SK-N-SH treated with all-trans-retinoic acid at 6 μM for 48 hours (cell line): ENCODE results near the gene APEH.

Source experiments
- ARNTL ChIP-seq: fragments of 450-650 bp; formaldehyde crosslinking; IDR thresholded peaks from 2 replicates; pipeline ENCODE4 v1.5.0; 2020; ENCODE audit warnings: low read depth, mild to moderate bottlenecking, moderate library complexity, borderline replicate concordance
- BACH2 ChIP-seq: fragments of 250-450 bp; sonication (Bioruptor Pico); IDR thresholded peaks from 2 replicates; pipeline ENCODE4 v1.9.0; 2021; ENCODE audit warnings: mild to moderate bottlenecking, borderline replicate concordance
- CREB5 ChIP-seq: fragments of 250-450 bp; sonication (Bioruptor Pico); IDR thresholded peaks from 2 replicates; pipeline ENCODE4 v1.5.1; 2020; ENCODE audit warnings: low read depth, mild to moderate bottlenecking, moderate library complexity
- CSDC2 ChIP-seq: fragments of 250-450 bp; sonication (Bioruptor Pico); IDR thresholded peaks from 2 replicates; pipeline ENCODE4 v1.5.0; 2020; ENCODE audit warnings: mild to moderate bottlenecking, moderate library complexity
- CSRNP3 ChIP-seq: fragments of 250-450 bp; sonication (Bioruptor Pico); IDR thresholded peaks from 2 replicates; pipeline ENCODE4 v1.5.1; 2021; ENCODE audit warnings: mild to moderate bottlenecking, moderate library complexity
- ISL1 ChIP-seq: fragments of 250-450 bp; sonication (Bioruptor Pico); IDR thresholded peaks from 2 replicates; pipeline ENCODE4 v2.1.2; 2022; ENCODE audit warnings: mild to moderate bottlenecking, moderate library complexity
- PATZ1 ChIP-seq: fragments of 250-450 bp; sonication (Bioruptor Pico); IDR thresholded peaks from 2 replicates; pipeline ENCODE4 v1.8.0; 2020; ENCODE audit warnings: mild to moderate bottlenecking, moderate library complexity, borderline replicate concordance
- RARB ChIP-seq: fragments of 250-450 bp; sonication (Bioruptor Pico); IDR thresholded peaks from 2 replicates; pipeline ENCODE4 v1.8.0; 2021; ENCODE audit warnings: mild to moderate bottlenecking, moderate library complexity
- TSHZ2 ChIP-seq: fragments of 250-450 bp; sonication (Bioruptor Pico); IDR thresholded peaks from 2 replicates; pipeline ENCODE4 v1.5.0; 2020; ENCODE audit warnings: mild to moderate bottlenecking, moderate library complexity

GRCh38 chr3:49732597-49732996 lies 58.4 kb downstream of the APEH start:
- no peak for TF ChIP-seq ARNTL
- TF ChIP-seq TSHZ2 (CRISPR knock-in tag), result no peak
- no peak for TF ChIP-seq ISL1 (CRISPR knock-in tag)
- TF ChIP-seq BACH2 (CRISPR knock-in tag), result no peak
- TF ChIP-seq CREB5 (CRISPR knock-in tag), result no peak
- TF ChIP-seq CSRNP3, result no peak
- no peak for TF ChIP-seq CSDC2 (CRISPR knock-in tag)
- no peak for TF ChIP-seq PATZ1 (CRISPR knock-in tag)
- no peak for TF ChIP-seq RARB (CRISPR knock-in tag)
